IMR-90 (cell line): ENCODE measurements around the gene DCLK1.
"Not testable (repeated sequence)": the region's sequence is repeated elsewhere in the genome, so short reads cannot be mapped to it uniquely, and the experiment has no call there.

Source experiments
- BHLHE40 ChIP-seq: fragments of 150-350 bp; IDR thresholded peaks from 2 replicates; pipeline ENCODE4 v1.6.1; 2016; ENCODE audit warnings: mild to moderate bottlenecking, low read depth, low read length
- CEBPB ChIP-seq: IDR thresholded peaks from 2 replicates; pipeline ENCODE4 v1.6.1; 2012; ENCODE audit warnings: low read depth, low read length, improper control_type of control experiment
- CHD1 ChIP-seq: IDR thresholded peaks from 2 replicates; pipeline ENCODE4 v1.6.1; 2012; ENCODE audit warnings: low read depth, low read length, improper control_type of control experiment
- MAZ ChIP-seq: IDR thresholded peaks from 2 replicates; pipeline ENCODE4 v1.6.1; 2012; ENCODE audit warnings: low read depth, mild to moderate bottlenecking, low read length, improper control_type of control experiment, moderate library complexity, borderline replicate concordance
- POLR2A ChIP-seq: IDR thresholded peaks from 2 replicates; pipeline ENCODE4 v1.6.1; 2012; ENCODE audit warnings: mild to moderate bottlenecking, low read depth, low read length
- RAD21 ChIP-seq: IDR thresholded peaks from 2 replicates; pipeline ENCODE4 v1.6.1; 2012; ENCODE audit warnings: low read length, improper control_type of control experiment
- RFX5 ChIP-seq: IDR thresholded peaks from 2 replicates; pipeline ENCODE4 v1.8.0; 2012; ENCODE audit warnings: low read depth, mild to moderate bottlenecking, low read length, moderate library complexity
- USF2 ChIP-seq: fragments of 150-350 bp; IDR thresholded peaks from 2 replicates; pipeline ENCODE4 v1.6.1; 2017; ENCODE audit warnings: mild to moderate bottlenecking, antibody characterized with exemption, low read length, low read depth
- TF ChIP-seq, protein P1 (sequence below): conservative IDR thresholded peaks from 2 replicates; pipeline ENCODE4 v1.5.1; 2012; ENCODE audit warnings: mild to moderate bottlenecking, low read depth, low read length, improper control_type of control experiment
- TF ChIP-seq, protein P2 (sequence below): fragments of 150-350 bp; IDR thresholded peaks from 2 replicates; pipeline ENCODE4 v1.6.1; 2016; ENCODE audit warnings: low read depth, mild to moderate bottlenecking, low read length, moderate library complexity, borderline replicate concordance

DNA sequence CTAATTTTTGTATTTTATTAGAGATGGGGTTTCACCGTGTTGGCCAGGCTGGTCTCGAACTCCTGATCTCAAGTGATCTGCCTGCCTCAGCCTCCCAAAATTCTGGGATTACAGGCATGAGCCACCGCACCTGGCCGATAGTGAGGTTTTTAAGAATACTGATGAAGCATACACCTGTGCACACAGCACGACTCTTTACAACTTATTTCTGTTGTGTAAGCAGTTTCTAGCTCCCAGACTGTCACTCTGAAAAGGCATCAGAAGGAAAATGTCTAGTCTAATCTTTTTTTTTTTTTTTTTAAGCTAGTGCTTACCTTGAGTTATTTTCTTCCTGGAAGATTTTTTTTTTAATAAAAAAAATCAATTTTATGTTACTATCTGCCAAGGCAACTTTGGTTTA, 29.3 kb downstream of the DCLK1 start:
- TF ChIP-seq POLR2A, USF2, RAD21, MAZ, CEBPB, RFX5, CHD1, BHLHE40: not testable (repeated sequence)
- TF ChIP-seq, protein P1, sequence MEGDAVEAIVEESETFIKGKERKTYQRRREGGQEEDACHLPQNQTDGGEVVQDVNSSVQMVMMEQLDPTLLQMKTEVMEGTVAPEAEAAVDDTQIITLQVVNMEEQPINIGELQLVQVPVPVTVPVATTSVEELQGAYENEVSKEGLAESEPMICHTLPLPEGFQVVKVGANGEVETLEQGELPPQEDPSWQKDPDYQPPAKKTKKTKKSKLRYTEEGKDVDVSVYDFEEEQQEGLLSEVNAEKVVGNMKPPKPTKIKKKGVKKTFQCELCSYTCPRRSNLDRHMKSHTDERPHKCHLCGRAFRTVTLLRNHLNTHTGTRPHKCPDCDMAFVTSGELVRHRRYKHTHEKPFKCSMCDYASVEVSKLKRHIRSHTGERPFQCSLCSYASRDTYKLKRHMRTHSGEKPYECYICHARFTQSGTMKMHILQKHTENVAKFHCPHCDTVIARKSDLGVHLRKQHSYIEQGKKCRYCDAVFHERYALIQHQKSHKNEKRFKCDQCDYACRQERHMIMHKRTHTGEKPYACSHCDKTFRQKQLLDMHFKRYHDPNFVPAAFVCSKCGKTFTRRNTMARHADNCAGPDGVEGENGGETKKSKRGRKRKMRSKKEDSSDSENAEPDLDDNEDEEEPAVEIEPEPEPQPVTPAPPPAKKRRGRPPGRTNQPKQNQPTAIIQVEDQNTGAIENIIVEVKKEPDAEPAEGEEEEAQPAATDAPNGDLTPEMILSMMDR = not testable (repeated sequence)
- TF ChIP-seq, protein P2, sequence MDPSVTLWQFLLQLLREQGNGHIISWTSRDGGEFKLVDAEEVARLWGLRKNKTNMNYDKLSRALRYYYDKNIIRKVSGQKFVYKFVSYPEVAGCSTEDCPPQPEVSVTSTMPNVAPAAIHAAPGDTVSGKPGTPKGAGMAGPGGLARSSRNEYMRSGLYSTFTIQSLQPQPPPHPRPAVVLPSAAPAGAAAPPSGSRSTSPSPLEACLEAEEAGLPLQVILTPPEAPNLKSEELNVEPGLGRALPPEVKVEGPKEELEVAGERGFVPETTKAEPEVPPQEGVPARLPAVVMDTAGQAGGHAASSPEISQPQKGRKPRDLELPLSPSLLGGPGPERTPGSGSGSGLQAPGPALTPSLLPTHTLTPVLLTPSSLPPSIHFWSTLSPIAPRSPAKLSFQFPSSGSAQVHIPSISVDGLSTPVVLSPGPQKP = not testable (repeated sequence)
